BLaER1 (cell line): Measurements from ENCODE around the gene PBRM1.

Experiments used
- H3K27ac ChIP-seq: shearing (Covaris generic); formaldehyde crosslinking; 2 replicates; pipeline ENCODE4 v1.8.1; 2022
- H3K27me3 ChIP-seq: shearing (Covaris generic); formaldehyde crosslinking; 2 replicates; pipeline ENCODE4 v1.8.1; 2022
- H3K36me3 ChIP-seq: shearing (Covaris generic); formaldehyde crosslinking; 2 replicates; pipeline ENCODE4 v1.8.1; 2022
- H3K4me1 ChIP-seq: shearing (Covaris generic); formaldehyde crosslinking; 2 replicates; pipeline ENCODE4 v1.8.1; 2022
- H3K4me2 ChIP-seq: shearing (Covaris generic); formaldehyde crosslinking; 2 replicates; pipeline ENCODE4 v1.8.1; 2022
- H3K4me3 ChIP-seq: shearing (Covaris generic); formaldehyde crosslinking; 2 replicates; pipeline ENCODE4 v1.8.1; 2022
- H3K9ac ChIP-seq: shearing (Covaris generic); formaldehyde crosslinking; 2 replicates; pipeline ENCODE4 v1.8.1; 2022
- H3K9me3 ChIP-seq: shearing (Covaris generic); formaldehyde crosslinking; 2 replicates; pipeline ENCODE4 v1.8.1; 2022
- H4K20me1 ChIP-seq: shearing (Covaris generic); formaldehyde crosslinking; 2 replicates; pipeline ENCODE4 v1.8.1; 2022
- Cebpa-rat ChIP-seq: shearing (Covaris generic); IDR thresholded peaks from 2 replicates; pipeline ENCODE4 v1.8.1; 2022

PBRM1 gene

DNA sequence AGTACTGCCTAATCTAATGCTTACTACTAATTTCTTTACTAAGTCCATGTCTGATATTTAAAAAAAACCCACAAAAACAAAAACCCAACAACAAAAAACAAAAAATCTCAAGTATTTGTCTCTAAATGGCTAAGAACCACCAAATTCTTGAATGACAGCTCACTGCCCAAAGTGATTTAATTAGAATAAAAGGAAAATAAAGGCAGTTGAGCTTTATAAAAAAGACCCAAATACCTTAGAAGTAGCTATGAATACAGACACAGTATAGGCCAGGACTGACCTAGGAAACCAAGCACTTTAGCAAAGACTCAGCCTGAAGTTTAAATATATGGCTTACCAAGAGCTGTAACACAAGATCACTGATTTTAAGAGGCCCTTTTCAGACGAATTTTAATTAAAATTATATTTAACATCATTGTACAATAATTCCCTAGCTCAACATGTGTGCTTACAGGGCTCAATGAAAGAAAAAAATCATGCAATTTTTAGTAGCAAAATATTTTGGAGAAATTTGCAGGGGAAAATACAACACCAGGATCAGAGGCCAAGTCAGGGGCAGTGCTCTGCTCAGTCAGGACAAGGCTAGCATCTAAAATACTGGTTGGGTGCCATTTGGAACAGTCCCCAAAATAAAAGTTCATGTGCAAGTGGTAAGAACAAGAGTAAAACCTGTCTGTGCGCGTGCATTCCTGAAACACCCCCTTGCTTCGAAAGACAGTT lies 124.5 kb downstream of the PBRM1 start:
- Histone ChIP-seq H3K27ac (no peak overlapping the region), H3K4me1 (no peaks in the 10 kb centered on the region), H3K36me3 (peaks cover 99% of the 10 kb centered on the region), H3K9ac (no peak overlapping the region), H3K27me3 (no peaks in the 10 kb centered on the region), H3K4me3 (no peak overlapping the region), H3K4me2 (no peak overlapping the region), H4K20me1 (peaks cover 8% of the 10 kb centered on the region), H3K9me3 (no peaks in the 10 kb centered on the region)
- TF ChIP-seq Cebpa-rat: no peak

DNA sequence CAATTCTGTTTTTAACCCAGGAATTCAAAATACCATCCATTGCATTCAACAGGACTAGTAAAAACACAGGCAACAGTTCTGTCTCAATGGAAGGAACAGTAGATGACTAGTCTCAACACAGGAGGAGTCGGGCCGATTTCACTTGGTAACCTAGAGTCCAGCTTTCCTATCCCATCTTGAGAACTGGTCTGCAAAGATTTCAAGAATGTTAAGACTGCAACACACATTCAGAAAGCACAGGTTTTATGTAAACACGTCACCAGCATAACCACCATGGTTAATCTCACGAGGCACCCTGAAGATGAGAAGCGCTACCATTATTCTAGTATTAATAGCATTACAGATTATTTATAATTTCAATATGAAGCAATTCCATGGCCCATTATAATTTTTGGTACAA lies 127.3 kb downstream of the PBRM1 start:
- Histone ChIP-seq H3K9me3 (no peaks in the 10 kb centered on the region), H3K36me3 (peaks cover 98% of the 10 kb centered on the region), H3K27me3 (no peaks in the 10 kb centered on the region), H3K27ac (no peak overlapping the region), H3K4me3 (no peak overlapping the region), H3K4me1 (no peaks in the 10 kb centered on the region), H4K20me1 (peaks cover 26% of the 10 kb centered on the region), H3K4me2 (no peak overlapping the region), H3K9ac (no peak overlapping the region)
- TF ChIP-seq Cebpa-rat: no peak

DNA sequence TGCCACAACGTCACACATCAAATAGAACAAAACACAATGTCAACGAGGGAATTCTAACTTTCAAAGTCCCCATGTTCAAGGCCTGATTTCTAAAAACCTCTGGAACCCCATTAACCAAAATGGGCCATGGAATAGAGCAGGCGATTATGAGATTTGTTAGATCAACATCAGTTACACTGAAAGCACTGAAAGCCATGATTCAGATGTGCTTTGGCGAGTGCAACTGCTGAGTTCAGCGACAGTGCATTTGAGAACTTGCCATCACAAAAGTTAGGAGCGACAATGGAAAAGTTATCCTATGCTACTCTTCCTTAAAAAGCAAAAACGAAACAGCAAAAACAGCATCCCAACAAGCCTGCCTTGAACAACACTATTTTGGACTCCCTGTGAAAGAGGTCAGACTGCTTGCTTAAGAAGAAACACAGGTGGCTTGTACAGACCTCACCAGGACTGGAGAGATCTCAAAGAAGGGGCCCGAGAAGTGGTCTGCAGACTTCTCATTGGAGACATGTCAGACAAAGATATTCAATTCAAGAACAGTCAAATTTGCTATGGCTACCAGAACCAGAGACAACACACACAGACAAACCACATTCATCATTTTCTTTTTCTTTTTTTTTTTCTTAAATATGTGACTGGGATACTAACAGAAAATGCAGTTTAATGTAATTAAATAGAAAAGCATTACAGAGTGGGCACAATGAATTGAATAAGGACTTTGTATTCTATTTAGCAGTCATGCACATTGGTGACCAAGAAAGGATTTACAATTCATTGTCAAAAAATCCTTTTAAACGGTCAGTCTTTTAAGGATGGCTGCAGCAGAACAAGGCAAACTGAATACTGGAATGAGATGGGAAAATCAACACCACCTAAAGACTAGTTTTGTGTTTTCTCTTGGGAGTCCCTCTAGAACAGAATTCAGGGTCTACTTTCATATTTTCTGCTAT lies 128.4 kb downstream of the PBRM1 start:
- no peak overlapping the region for H3K27ac ChIP-seq
- no peak for TF ChIP-seq Cebpa-rat
- no peak overlapping the region for H3K9ac ChIP-seq
- peaks cover 35% of the 10 kb centered on the region for H4K20me1 ChIP-seq
- H3K4me3 ChIP-seq: no peak overlapping the region
- no peaks in the 10 kb centered on the region for H3K9me3 ChIP-seq
- H3K4me2 ChIP-seq: no peak overlapping the region
- no peaks in the 10 kb centered on the region; the same call in 1 of the 2 replicates for H3K27me3 ChIP-seq
- H3K36me3 ChIP-seq: peaks cover 98% of the 10 kb centered on the region
- no peaks in the 10 kb centered on the region for H3K4me1 ChIP-seq

DNA sequence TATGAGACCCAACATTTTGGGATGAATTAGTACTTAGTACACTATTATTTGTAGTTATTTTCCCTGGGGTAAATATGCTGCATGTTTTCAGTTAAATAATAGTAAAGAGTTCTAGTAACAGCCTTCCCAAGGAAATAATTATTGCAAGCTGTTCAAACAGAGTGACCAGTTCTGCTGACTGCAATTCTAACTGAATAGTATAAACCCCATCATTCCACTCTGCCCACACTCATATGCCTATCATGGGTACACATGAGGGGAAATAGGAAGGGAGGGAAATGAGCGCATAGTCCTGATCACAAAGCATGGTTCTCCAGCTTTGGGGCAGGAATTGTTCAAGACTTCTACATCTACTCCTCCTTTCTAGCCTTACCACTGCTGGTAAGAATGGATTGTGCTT lies 130.7 kb downstream of the PBRM1 start:
- Histone ChIP-seq H3K4me2 (no peak overlapping the region), H3K27me3 (no peaks in the 10 kb centered on the region; the same call in 1 of the 2 replicates), H3K9me3 (no peaks in the 10 kb centered on the region), H3K36me3 (peaks cover 98% of the 10 kb centered on the region), H3K9ac (no peak overlapping the region), H4K20me1 (peaks cover 54% of the 10 kb centered on the region), H3K4me3 (no peak overlapping the region), H3K4me1 (no peaks in the 10 kb centered on the region), H3K27ac (no peak overlapping the region)
- TF ChIP-seq Cebpa-rat: no peak

GRCh38 chr3:52554026-52554755 lies 131.5 kb downstream of the PBRM1 start:
- no peaks in the 10 kb centered on the region for H3K4me1 ChIP-seq
- H3K9ac ChIP-seq: no peak overlapping the region
- peaks cover 54% of the 10 kb centered on the region for H4K20me1 ChIP-seq
- no peak for TF ChIP-seq Cebpa-rat
- no peaks in the 10 kb centered on the region for H3K9me3 ChIP-seq
- H3K4me2 ChIP-seq: no peak overlapping the region
- H3K4me3 ChIP-seq: no peak overlapping the region
- no peak overlapping the region for H3K27ac ChIP-seq
- H3K27me3 ChIP-seq: no peaks in the 10 kb centered on the region; the same call in 1 of the 2 replicates
- peaks cover 98% of the 10 kb centered on the region for H3K36me3 ChIP-seq

DNA sequence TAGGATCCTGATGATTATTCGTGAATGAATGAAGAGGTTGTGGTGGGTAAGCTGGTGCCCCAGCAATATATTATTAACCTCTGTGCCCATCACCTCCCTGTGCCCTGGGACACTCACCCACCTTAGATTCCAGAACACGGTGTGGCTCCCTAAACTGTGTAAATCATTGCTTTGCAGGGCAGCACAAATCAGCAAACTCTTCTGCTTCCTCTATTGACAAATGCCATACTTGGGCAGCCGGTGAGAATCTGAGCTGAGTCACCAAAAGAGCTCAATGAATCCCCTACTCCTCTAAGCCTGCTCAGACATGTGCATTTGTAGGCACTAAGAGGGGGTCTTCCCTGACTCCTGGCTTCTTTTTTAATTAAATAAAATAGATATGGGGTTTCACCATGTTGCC lies 133.6 kb downstream of the PBRM1 start:
- Histone ChIP-seq H3K9me3 (no peaks in the 10 kb centered on the region), H3K27me3 (no peaks in the 10 kb centered on the region; the same call in 1 of the 2 replicates), H3K27ac (no peak overlapping the region), H3K4me2 (no peak overlapping the region), H4K20me1 (peaks cover 60% of the 10 kb centered on the region), H3K36me3 (peaks cover 98% of the 10 kb centered on the region), H3K4me1 (no peaks in the 10 kb centered on the region), H3K4me3 (no peak overlapping the region), H3K9ac (no peak overlapping the region)
- no peak for TF ChIP-seq Cebpa-rat

GRCh38 chr3:52551118-52551517 lies 134.6 kb downstream of the PBRM1 start:
- peaks cover 56% of the 10 kb centered on the region for H4K20me1 ChIP-seq
- H3K4me3 ChIP-seq: no peak overlapping the region
- H3K36me3 ChIP-seq: peaks cover 98% of the 10 kb centered on the region
- no peaks in the 10 kb centered on the region for H3K9me3 ChIP-seq
- H3K9ac ChIP-seq: no peak overlapping the region
- no peak overlapping the region for H3K27ac ChIP-seq
- H3K27me3 ChIP-seq: no peaks in the 10 kb centered on the region; the same call in 1 of the 2 replicates
- TF ChIP-seq Cebpa-rat: no peak
- H3K4me1 ChIP-seq: no peaks in the 10 kb centered on the region
- H3K4me2 ChIP-seq: no peak overlapping the region

GRCh38 chr3:52547143-52547542 lies 138.6 kb downstream of the PBRM1 start:
- peaks cover 92% of the 10 kb centered on the region for H3K36me3 ChIP-seq
- TF ChIP-seq Cebpa-rat: no peak

DNA sequence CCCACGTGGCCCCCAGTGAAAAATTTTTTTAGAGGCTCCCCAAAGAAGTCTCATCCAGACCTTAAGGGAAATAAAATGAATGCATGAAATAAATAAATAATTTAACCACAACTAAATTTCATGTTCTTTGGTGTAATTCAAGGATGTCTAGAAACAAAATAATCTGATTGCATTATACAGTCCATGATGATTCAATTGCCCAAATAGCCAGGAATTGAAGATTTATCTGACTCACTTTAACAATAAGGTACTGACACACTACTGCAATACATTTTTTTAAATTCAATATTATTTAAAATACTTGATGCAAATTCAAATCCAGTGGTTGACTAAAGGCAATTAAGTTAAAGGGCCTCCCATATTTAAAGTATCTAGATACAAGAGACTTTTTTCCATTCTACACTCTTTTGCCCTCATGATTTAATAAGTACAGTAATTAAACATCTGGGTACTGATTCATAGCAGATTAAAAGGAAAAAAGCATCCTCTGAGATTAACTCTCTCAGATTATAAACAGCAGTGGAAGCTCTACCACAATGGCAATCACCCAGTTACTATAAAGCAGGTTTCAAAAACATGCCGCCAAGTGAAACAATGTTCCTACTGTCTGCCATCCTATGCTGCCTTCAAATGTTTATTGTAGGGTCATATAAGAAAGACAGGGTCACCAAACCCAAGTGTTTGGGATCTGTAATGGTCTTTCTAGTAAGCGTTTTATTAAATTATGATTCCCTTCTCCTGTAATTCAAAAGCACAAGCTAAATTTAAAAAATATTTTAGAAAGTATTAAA lies 139.4 kb downstream of the PBRM1 start:
- Histone ChIP-seq H3K4me2 (no peak overlapping the region), H3K4me1 (no peaks in the 10 kb centered on the region), H3K36me3 (peaks cover 92% of the 10 kb centered on the region), H3K9me3 (no peaks in the 10 kb centered on the region), H3K9ac (no peak overlapping the region), H3K4me3 (no peak overlapping the region), H3K27ac (no peak overlapping the region), H3K27me3 (no peaks in the 10 kb centered on the region), H4K20me1 (peaks cover 57% of the 10 kb centered on the region)
- no peak for TF ChIP-seq Cebpa-rat

More at GRCh38 chr3:52547143-52547542, 138.6 kb downstream of the PBRM1 start:
- Histone ChIP-seq H3K27ac (no peak overlapping the region), H3K9me3 (no peaks in the 10 kb centered on the region), H3K4me3 (no peak overlapping the region), H3K4me1 (no peaks in the 10 kb centered on the region), H3K27me3 (no peaks in the 10 kb centered on the region), H4K20me1 (peaks cover 61% of the 10 kb centered on the region), H3K4me2 (no peak overlapping the region), H3K9ac (no peak overlapping the region)
